ENCODE data around the gene ELSPBP1.

ELSPBP1 gene

GRCh38 chr19:48053856-48054255 lies 59.4 kb downstream of the ELSPBP1 start:
- TF ChIP-seq EZH2phosphoT487 (conservative IDR thresholded peaks at IDR 0.05; ENCODE audit: low read length): no peak
- TF ChIP-seq, protein P1, sequence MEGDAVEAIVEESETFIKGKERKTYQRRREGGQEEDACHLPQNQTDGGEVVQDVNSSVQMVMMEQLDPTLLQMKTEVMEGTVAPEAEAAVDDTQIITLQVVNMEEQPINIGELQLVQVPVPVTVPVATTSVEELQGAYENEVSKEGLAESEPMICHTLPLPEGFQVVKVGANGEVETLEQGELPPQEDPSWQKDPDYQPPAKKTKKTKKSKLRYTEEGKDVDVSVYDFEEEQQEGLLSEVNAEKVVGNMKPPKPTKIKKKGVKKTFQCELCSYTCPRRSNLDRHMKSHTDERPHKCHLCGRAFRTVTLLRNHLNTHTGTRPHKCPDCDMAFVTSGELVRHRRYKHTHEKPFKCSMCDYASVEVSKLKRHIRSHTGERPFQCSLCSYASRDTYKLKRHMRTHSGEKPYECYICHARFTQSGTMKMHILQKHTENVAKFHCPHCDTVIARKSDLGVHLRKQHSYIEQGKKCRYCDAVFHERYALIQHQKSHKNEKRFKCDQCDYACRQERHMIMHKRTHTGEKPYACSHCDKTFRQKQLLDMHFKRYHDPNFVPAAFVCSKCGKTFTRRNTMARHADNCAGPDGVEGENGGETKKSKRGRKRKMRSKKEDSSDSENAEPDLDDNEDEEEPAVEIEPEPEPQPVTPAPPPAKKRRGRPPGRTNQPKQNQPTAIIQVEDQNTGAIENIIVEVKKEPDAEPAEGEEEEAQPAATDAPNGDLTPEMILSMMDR (IDR thresholded peaks at IDR 0.05; ENCODE audit: insufficient read depth, low read length, poor library complexity, severe bottlenecking): no peak
- Histone ChIP-seq H3F3A (ENCODE audit: insufficient read depth) (no peaks in the 10 kb centered on the region), H3K9me2 (replicated peaks; ENCODE audit: insufficient read depth, low read length) (no peaks in the 10 kb centered on the region), H3K4me2 (ENCODE audit: low read depth, low read length, poor library complexity, severe bottlenecking) (no peak overlapping the region), H3K9me3 (ENCODE audit: insufficient read depth, low read length) (no peaks in the 10 kb centered on the region), H3K4me3 (ENCODE audit: insufficient read depth, low read length, poor library complexity, severe bottlenecking) (no peak overlapping the region), H2AFZ (ENCODE audit: low read depth, low read length, severe bottlenecking) (no peak overlapping the region), H3K27ac (ENCODE audit: low read depth, low read length) (no peak overlapping the region), H3K27me3 (ENCODE audit: low read length) (no peaks in the 10 kb centered on the region), H4K20me1 (ENCODE audit: low read depth, low read length) (no peaks in the 10 kb centered on the region), H3K79me2 (ENCODE audit: insufficient read depth, low read length) (no peaks in the 10 kb centered on the region), H3K36me3 (ENCODE audit: low read length) (no peaks in the 10 kb centered on the region), H3K9ac (ENCODE audit: low read length) (no peak overlapping the region)

DNA sequence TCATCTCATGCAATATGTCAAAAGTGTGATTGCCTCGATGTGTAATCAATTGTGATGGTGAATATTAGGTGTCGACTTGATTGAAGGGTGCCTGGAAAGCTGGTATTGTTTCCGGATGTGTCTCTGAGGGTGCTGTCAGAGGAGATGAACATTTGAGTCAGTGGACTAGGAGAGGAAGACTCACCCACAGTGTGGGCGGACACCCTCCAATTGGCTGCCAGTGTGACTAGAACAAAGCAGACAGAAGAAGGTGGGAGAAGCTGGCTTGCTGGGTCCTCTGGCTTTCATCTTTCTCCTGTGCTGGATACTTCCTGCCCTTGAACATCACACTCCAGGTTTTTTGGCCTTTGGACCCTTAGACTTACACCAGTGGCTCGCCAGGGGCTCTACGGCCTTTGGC lies 64.9 kb downstream of the ELSPBP1 start:
- Histone ChIP-seq H3K9me3 (ENCODE audit: insufficient read depth, low read length) (no peaks in the 10 kb centered on the region), H3K36me3 (ENCODE audit: low read length) (no peaks in the 10 kb centered on the region), H3K79me2 (ENCODE audit: insufficient read depth, low read length) (no peaks in the 10 kb centered on the region), H4K20me1 (ENCODE audit: low read depth, low read length) (no peaks in the 10 kb centered on the region), H3K9me2 (replicated peaks; ENCODE audit: insufficient read depth, low read length) (no peaks in the 10 kb centered on the region), H3F3A (ENCODE audit: insufficient read depth) (no peaks in the 10 kb centered on the region), H3K27me3 (ENCODE audit: low read length) (no peaks in the 10 kb centered on the region), H2AFZ (ENCODE audit: low read depth, low read length, severe bottlenecking) (no peak overlapping the region), H3K4me3 (ENCODE audit: insufficient read depth, low read length, poor library complexity, severe bottlenecking) (no peak overlapping the region), H3K4me2 (ENCODE audit: low read depth, low read length, poor library complexity, severe bottlenecking) (no peak overlapping the region), H3K9ac (ENCODE audit: low read length) (no peak overlapping the region), H3K27ac (ENCODE audit: low read depth, low read length) (no peak overlapping the region)
- TF ChIP-seq, protein P1 (IDR thresholded peaks at IDR 0.05; ENCODE audit: insufficient read depth, low read length, poor library complexity, severe bottlenecking): no peak
- no peak for TF ChIP-seq EZH2phosphoT487 (conservative IDR thresholded peaks at IDR 0.05; ENCODE audit: low read length)

DNA sequence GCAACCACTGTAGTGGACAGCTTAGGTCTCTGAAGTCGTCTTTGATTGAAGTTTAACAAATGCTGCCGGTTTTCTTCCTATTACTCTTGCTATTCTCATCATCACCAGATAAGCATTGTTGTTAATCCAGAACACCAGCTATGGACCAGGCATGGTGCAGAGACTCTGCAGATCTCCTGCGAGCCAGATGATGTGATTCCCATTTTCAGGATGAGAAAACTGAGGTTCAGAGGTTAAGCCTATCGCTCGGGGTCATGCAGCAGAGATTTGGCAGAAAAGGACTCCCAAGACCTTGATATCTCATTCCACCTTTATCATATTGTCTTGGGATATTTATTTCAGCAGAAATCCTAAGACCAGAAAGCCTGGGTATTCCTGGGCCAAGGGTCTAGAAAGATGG lies 65.9 kb downstream of the ELSPBP1 start:
- Histone ChIP-seq H3K27me3 (ENCODE audit: low read length) (no peaks in the 10 kb centered on the region), H3K4me2 (ENCODE audit: low read depth, low read length, poor library complexity, severe bottlenecking) (no peak overlapping the region), H3K27ac (ENCODE audit: low read depth, low read length) (no peak overlapping the region), H3K9ac (ENCODE audit: low read length) (no peak overlapping the region), H3K36me3 (ENCODE audit: low read length) (no peaks in the 10 kb centered on the region), H4K20me1 (ENCODE audit: low read depth, low read length) (no peaks in the 10 kb centered on the region), H3K4me3 (ENCODE audit: insufficient read depth, low read length, poor library complexity, severe bottlenecking) (no peak overlapping the region), H3K9me2 (replicated peaks; ENCODE audit: insufficient read depth, low read length) (no peaks in the 10 kb centered on the region), H3F3A (ENCODE audit: insufficient read depth) (no peaks in the 10 kb centered on the region), H3K79me2 (ENCODE audit: insufficient read depth, low read length) (no peaks in the 10 kb centered on the region), H3K9me3 (ENCODE audit: insufficient read depth, low read length) (no peaks in the 10 kb centered on the region), H2AFZ (ENCODE audit: low read depth, low read length, severe bottlenecking) (no peak overlapping the region)
- TF ChIP-seq, protein P1 (IDR thresholded peaks at IDR 0.05; ENCODE audit: insufficient read depth, low read length, poor library complexity, severe bottlenecking): no peak
- TF ChIP-seq EZH2phosphoT487 (conservative IDR thresholded peaks at IDR 0.05; ENCODE audit: low read length): no peak

Data from SU-DHL-6 (cell line).